ENCODE results near the gene DUSP2. TPM values are rescaled to one million over a fixed set of nuclear protein-coding genes. Genes with fewer than 3 reads are reported as not detected.
A peak's percentile ranks its signal among the peaks of the same experiment; 100 is the strongest.

Gene DUSP2
- total RNA-seq, 1 donor from 2014 or later, result 0.98 TPM

DNA sequence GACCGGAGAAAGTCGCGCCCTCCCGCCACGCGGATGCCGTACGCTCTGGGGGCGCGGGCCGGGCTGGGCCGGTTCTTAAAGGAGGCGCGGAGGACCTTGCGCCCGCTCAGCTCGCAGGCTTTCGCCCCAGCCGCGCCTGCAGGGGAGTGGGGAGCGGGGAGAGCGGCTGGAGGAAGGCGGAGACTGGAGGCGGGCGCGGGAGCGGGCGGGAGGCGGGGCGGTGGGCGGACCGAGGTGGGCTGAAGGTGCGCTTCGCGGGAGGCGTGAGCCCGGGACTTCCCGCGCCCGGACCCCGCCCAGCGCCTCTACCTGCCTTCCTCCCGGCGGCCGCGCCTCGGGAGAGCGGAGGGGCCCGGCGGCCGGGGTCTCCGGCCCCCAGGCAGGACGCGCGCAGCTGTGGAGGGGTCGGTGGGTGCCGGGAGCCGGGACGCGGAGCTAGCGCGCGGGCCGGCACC is 28.8 kb downstream of the DUSP2 start, which contains the start of gene ADRA2B:
TSS of gene ADRA2B (minus strand) at position 148 of the 455 bp plus-strand sequence. CDS start 422 bp downstream, outside the sequence.
- DNase-seq (ENCODE audit: low spot score) (peak; percentile 62), ATAC-seq (peak; percentile 74)

DNA sequence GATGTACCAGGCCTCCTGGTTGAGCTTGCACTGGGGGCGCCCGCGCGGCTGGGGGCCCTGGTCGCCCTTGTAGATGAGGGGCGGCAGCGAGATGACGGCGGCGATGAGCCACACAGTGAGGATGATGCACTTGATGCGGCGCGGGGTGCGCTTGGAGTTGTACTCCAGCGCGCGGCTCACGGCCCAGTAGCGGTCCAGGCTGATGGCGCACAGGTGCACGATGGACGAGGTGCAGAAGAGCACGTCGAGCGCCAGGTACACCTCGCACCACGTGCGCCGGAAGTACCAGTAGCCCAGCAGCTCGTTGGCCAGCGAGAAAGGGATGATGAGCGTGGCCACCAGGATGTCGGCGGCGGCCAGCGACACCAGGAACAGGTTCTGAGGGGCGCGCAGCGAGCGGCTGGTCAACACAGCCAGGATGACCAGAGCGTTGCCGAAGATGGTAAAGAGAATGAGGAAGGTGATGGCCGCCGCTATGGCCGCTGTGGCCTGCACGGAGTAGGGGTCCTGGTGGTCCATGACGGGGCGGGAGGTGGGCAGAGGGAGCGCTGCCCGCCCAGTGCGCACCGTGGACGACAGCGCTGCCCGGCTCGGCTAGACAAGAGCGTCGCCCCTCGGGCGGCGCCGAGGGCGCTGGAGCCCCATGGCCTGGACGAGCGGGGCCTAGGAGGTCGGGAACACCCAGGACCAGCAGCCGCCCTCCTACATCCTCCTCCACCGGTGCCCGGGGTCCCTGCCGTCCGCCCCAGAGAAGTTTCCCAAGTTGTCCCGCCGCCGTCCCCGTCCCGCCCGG is 29.4 kb downstream of the DUSP2 start:
- no peak for DNase-seq (ENCODE audit: low spot score)
- no peak for ATAC-seq

DNA sequence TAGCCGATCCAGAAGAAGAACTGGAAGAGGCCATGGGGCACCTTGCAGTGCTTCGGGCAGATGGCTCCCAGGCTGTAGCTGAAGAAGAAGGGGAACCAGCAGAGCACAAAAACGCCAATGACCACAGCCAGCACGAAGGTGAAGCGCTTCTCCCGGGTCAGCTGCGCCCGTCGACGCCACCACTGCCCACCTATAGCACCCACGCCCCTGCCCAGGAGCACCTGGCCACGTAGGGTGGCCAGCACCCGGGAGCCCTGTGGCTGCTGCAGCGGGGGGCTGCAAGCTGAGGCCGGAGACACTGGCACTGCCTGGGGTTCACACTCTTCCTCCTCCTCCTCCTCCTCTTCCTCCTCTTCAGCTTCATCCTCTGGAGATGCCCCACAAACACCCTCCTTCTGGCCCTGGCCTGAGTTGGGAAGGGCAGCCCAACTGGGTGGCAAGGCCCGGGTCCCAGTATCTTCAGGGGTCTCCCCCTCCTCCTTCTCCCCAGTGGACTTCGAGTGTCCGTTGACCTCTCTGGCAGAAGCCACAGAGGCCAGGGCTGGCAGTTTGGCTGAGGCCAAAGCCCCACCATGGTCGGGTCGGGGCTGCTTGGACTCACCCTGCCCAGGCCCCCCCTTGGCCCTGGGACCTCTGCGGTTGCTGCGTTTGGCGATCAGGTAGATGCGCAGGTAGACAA is 30.2 kb downstream of the DUSP2 start:
- ATAC-seq, result no peak
- no peak for DNase-seq (ENCODE audit: low spot score)

DNA sequence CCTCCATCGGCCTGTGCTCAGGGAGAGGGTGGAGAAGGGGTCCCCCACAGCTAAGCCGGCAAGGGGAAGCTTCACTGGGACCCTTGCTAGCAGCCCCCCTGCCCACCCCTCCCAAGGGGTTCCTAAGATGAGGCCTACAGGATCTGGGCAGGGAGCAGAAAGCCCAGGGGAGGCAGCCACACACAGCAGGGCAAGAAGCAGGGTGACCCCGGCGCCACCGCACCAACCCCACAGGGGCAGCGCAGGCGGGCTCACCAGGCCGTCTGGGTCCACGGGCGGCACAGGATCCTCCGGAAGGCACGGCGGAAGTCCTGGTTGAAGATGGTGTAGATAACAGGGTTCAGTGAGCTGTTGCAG is 30.7 kb downstream of the DUSP2 start:
- no peak for DNase-seq (ENCODE audit: low spot score)
- no peak for ATAC-seq

DNA sequence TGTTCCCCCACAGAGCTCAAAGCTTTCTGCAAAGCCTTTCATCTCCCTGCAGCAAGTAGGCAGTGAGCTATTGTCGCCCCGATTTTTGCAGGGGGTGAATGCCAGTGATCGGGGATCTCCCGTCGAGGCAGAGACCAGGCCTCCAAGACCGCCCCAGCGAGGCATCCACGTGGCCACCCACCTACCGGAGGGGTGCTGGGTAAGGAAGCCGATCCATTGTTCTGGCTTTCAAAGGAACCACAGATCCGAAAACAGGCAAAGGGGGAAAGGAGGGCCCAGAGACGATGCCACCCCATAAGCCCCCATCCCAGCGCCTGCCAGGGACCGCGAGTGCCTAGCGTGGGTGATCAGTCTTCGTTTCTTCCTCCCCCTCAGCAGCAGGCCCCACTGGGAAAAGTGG is 31.3 kb downstream of the DUSP2 start:
- no peak for ATAC-seq
- no peak for DNase-seq (ENCODE audit: low spot score)

DNA sequence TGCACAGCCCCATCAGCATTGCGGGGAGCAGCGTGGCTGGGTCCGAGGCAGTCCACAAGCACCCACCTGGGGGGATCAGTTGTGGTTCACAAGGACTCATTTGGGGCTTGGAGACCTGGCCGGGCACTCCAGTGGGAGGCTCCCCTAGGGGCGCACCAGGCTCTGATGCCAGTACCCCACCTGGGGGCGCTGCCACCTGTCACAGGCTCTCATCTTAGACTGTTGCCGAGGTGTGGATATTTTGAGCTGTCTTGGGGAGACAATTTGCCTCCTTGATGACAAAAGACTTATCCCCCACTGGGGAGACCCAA is 31.9 kb downstream of the DUSP2 start:
- ATAC-seq (no peak), DNase-seq (ENCODE audit: low spot score) (no peak)

DNA sequence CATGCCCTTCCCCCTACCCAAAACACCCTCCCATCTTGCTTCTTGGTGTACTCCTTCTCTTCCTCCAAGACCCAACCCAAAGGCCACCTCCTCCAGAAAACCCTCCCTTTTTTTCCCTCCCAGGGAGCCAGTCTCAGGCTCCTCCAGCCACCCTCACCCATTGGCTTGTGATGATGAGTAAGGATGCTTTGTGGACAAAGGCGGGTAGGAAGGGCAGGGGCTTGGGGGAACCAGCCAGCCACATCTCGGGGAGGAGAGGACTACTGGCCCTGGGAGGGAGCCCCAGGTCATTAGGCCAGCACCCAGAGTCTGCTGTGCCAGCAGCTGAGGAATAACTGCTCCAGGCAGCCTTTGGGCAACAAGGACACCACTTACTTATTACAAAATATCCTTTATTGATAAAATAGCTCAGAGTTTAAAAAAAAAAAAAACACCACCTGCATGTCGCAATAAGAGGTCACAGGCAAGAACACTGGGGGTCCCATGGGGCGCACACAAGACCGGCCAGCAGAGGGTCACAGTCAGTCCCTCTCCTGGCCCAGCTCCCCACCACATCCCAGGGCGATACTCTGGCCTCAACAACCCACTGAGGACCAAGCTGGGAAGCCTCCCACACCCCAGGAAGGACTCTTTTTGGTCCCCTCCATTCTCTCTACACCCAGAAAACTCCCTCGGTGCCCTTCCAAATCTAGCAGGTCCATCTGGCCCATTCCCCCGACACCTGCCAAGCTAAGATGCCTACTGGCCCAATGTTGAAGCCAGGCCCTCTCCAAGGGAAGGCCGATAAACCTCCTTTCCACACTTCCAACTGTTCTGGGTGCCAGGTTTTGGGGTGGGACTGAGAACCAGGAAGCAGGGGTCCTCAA is 32.5 kb downstream of the DUSP2 start:
- no peak for DNase-seq (ENCODE audit: low spot score)
- no peak for ATAC-seq

DNA sequence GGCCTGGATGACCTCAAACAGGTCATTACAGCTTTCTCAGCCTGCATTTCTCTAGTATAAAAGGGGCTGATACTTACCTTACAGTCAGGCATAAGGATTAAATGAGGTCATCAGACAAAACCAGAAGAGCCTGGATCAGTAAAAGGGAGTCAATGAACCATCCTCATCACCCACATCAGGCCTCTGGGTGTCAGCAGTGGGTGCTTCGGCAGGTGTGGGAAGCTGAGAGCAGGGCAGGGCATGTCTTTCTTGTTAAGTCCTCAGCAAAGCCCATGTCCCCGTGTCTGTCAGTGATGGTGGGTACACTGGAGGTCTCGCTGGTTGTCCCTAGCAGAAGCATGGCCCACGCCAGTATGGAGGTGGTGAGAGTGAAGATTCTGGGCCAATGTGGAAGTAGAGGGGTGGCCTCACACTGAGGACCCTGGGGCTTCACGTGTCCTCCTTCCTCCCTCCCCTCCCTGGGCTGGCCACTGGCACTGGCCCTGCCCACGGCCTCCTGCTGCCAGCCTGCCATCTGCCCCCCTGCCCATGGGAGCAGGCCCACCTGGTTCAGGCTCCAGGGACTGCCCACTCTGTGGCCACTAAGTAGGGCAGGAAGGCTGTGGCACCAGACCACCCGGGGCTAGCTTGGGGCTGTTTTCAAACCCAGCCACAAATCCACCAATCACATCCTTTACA is 33.3 kb downstream of the DUSP2 start:
- ATAC-seq, result no peak
- no peak for DNase-seq (ENCODE audit: low spot score)

DNA sequence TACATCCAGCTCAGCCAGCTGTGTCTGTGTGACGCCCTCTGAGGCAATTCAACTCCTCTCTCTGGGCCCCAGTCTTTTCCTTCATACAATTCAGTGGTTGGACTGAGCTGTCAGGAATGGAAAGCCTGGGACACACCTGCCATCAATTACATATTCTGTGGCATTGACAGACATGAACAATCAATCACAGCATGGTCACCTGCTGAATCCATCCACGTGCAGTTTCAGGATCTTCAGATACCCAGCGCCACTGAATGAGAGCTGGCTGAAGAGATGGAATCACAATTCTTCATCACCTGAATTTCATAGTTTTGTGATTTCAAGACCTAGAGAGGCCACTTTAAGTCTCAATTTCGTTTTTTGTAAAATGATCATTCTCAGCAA is 34.0 kb downstream of the DUSP2 start:
- no peak for ATAC-seq
- no peak for DNase-seq (ENCODE audit: low spot score)

DNA sequence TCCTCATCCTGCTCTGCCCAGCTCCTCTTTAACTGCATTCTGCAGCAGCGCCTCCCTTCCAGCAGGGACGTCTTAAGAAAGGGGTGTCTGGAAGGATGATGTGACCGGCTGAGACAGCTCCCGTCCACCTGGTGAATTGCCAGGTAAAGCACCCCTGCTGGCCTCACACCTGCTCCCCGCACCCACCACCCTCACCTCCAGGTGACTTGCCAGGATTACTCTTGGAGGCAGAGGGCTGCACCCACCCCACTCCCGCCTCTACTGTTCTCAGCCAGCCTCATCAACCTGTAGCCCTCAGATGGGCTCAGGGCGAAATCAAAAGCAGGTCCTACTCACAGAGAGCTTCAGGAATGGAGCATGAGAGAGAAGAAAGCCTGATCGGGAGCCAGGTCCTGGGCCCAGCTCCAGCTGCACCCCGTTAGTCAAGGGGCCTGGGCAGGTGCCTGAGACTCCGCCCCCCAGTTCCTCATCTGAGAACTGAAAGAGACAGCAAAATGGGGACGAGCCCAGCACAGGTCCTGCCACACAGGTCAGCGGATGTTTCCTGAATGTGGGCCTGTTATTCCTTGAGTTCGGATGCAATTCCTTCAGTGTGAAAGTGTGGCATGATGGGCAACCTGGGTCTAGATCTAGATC is 34.5 kb downstream of the DUSP2 start:
- no peak for DNase-seq (ENCODE audit: low spot score)
- no peak for ATAC-seq

DNA sequence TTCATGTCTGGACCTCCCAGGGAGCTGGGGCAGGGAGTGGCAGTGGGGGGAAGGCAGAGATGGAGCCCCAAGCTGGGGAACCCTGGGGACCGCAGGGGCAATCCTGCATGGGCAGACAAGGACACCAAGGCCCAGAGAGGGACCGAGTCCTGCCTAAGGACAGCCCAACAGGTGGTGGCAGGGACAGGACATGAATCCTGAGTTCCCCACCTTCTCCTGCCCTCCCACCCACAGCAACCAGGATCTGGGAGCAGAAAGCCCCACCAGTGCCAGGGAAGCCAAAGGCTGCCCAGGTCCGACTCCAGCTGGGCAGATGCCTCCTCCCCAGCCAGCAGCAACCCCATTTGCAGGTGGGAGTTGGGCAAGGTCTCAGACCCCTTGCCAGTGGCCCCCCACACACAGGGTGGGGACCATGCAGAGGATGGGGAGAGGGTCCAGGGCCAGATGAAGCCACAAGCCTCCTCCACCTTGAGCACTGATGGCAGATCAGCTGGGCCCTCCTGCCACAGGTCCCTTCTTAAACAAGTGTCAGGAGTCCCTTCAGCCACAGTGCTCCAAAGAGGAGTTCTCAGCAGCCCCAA is 35.2 kb downstream of the DUSP2 start:
- no peak for ATAC-seq
- no peak for DNase-seq (ENCODE audit: low spot score)

DNA sequence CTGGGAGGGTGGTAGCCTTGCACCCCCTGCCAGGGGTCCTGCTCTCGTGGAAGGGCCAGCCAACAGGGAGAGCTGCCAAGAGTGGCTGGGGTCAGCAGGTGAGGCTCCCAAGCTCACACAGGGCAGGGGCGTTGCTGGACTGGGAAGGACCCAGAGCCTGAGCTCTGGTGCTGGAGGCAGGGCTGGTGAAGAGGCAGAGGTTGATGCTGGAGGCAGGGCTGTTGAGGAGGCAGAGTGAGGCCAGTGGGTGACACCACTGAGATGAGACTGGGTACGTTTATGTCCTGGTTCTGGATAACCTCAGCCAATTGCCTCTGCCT is 35.9 kb downstream of the DUSP2 start:
- DNase-seq (ENCODE audit: low spot score) (no peak), ATAC-seq (peak; percentile 13)

DNA sequence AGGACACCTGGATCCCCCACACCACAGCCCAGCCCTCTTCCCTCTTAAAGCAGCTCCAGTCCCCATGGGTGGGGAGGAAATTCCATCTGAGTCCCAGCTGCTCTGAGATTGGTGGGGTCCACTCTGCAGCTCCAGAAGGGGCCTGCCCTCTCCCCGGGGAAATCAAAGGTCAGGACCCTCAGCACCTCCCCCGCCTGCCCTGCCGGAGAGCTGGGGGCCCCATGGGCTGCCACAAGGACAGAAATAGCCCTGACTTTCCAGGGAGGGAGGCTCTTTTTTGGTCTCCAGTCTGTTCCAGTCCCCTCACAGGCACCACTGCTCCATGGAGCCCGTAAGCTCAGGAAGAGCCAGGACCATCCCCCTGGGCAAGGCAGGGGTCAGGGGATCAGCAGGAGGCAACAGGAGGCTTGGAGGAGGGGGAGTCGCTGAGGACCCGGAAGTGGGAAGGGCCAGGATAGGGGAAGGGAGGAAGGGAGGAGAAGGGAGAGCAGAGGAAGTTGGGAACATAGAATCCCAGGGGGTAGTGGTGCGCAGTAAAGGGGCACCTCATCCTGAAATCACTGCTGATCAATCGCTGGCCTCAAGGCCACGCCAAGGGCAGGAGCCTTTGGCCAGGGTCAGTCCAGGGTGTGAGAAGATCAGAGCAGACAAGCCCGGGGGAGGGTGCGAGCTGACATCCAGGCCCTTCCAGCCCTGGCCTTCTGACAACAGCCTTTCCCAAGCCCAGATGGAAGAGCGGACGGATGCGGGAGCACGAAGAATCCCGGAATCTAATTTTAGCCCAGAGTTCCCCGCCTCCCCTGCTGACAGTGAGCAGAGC is 36.5 kb downstream of the DUSP2 start:
- DNase-seq (ENCODE audit: low spot score), result no peak
- ATAC-seq, result peak; percentile 38

DNA sequence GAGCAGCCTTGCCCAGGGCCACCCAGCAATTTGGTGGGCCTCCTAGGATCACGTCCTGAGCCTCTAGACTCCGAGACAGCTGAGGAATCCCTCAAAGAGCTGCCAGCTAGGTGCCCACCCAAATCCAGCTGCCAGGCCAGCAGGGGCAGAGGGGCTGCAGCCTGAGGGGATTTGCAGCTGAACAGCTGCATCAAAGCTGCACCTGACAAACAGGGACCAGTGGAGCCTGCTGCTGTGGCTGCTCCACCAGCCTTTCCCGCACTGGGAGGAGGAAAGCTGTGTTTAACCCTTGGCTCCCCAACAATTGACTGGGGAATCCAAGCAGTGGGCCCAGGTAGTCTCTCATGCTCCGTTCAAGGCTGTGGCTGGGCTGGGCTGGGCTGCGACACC is 37.1 kb downstream of the DUSP2 start:
- DNase-seq (ENCODE audit: low spot score) (no peak), ATAC-seq (no peak)

DNA sequence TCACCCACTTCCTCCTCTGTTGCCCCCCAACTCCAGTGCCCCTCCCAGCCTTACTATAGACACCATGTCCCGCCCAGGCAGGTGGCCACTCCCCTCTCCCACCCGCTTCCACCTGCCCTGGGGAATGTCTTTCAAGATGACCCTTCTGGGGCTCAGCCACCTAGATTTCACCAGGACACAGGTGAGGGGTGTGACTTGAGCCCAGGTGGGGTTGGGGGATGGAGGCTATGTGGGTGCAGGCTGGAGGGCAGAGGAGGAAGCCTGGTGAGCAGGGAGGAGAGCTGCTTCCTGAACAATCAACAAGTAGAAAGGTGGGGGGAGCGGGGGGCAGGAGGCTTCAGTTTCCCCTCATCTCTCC is 37.6 kb downstream of the DUSP2 start:
- no peak for ATAC-seq
- DNase-seq (ENCODE audit: low spot score), result no peak

DNA sequence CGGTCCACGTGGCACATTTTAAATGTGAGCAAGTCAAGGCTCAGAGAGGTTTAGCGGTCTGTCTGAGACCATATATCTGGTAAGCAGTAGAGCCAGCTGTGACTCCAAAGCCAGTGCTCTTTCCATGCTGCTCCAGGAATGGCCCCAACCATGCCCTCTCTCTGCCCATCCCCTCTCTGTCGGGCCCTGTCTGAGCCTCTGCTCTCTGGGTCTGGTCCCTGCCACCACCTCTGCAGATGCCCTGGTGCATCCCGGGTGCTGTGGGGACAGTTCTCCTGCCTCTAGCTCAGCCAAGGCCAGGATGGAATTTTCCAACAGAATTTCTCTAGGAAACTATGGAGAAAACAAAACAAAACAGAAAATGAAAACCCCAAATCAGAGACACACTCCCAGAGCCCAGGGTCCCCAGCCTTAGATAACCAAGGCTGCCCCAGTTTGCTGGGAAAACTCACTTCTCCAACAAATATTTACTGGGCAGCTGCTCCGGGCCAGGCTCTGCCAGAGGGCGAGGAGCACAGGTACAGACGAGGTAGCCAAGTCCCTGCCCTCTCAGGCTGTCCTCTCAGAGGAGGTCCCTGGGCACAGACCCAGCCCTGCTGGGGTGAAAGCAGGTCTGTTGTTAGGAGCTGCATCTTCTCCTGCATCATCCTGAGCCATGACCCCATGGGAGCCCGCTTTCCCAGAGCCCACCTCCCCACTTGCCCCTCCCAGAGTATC is 38.1 kb downstream of the DUSP2 start:
- ATAC-seq, result peak; percentile 40
- no peak for DNase-seq (ENCODE audit: low spot score)

DNA sequence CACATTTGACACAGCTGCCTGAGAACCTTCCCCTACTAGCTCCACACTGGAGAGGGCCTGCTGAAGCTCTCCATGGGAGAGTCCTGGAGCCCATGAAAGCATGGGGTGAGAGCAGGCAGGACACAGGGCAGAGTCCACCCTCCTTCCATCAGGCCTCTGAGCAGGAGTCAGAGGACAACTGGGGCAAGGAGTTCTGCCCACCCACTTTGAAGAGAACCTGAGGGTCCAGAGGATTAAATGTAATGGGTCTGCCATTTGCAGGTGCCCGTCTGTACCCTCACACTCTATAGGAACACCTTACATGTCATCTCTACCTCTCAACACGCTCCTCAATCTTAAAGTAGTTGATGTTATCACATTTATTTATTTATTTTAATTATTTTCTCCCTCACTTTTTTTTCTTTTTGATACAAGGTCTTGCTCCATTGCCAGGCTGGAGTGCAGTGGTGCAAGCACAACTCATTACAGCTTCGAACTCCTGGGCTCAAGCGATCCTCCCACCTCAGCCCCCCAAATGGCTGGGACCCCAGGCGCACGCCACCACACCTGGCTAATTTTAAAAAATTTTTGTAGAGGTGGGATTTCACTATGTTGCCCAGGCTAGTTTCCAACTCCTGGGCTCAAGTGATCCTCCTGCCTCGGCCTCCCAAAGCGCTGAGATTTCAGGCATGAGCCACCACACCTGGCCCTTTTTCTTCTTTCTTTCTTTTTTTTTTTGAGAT is 39.1 kb downstream of the DUSP2 start:
- ATAC-seq (no peak), DNase-seq (ENCODE audit: low spot score) (no peak)

DNA sequence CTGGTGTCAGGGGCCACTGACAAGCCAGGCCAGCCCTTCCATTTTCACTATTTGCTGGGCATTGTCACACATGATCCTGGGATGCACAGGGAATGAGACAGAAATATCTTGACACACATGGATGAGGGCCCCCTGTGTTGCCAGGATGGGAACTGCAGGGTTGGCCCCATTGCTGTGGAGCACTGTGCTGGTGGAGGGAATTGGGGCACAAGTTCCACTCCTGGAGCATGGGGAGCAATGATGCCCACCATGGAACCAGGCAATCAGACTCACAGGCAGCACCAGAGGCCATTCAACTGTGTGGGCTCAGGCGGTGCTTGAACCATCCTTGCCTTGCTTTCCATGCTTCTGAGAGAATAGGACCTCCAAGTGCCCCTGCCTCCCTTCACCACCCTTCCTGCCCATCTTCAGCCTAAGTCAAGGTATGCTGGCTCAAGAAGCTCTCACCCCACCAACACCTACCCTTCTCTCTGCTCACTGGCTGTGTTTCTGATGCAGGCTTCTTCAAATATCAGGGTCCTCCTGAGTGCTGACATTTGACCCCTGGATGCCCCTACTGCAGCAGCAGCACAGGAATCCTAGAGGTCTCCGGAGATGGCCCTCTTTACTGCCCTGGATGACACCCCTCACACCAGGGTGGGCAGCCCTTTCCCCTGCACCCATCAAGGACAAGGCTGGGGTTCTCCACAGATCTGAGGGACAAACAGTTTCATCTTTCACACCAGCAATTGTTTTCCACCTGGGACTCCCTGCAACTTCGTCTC is 39.9 kb downstream of the DUSP2 start:
- ATAC-seq (no peak), DNase-seq (ENCODE audit: low spot score) (no peak)

Measured in left lobe of liver (tissue), 2 donors.